NCI-H1105 (cell line): Measurements from ENCODE around the gene FSD1L.
"Not testable (repeated sequence)": the region's sequence is repeated elsewhere in the genome, so short reads cannot be mapped to it uniquely, and the experiment has no call there.

Source experiments
- DNase-seq: peaks from one replicate; lab custom pipeline; 2025; lab: John Stamatoyannopoulos, UW

Gene FSD1L

GRCh38 chr9:105485131-105485530 lies 37.3 kb downstream of the FSD1L start:
- DNase-seq, result no peak

- DNase-seq, result no peak
These were observed 49.0 kb downstream of the FSD1L start for GRCh38 chr9:105496826-105497225.

GRCh38 chr9:105497704-105498103 lies 49.9 kb downstream of the FSD1L start:
- no peak for DNase-seq

GRCh38 chr9:105500108-105500766 lies 52.4 kb downstream of the FSD1L start:
- DNase-seq, result no peak

GRCh38 chr9:105501414-105501813 lies 53.6 kb downstream of the FSD1L start:
- DNase-seq, result no peak

GRCh38 chr9:105502276-105502675 lies 54.4 kb downstream of the FSD1L start:
- no peak for DNase-seq

- no peak for DNase-seq
These were observed 56.0 kb downstream of the FSD1L start for GRCh38 chr9:105503881-105504280.

GRCh38 chr9:105507096-105507790 lies 59.4 kb downstream of the FSD1L start:
- no peak for DNase-seq

GRCh38 chr9:105508530-105508929 lies 60.7 kb downstream of the FSD1L start:
- no peak for DNase-seq

GRCh38 chr9:105510024-105510423 lies 62.2 kb downstream of the FSD1L start:
- no peak for DNase-seq

GRCh38 chr9:105511446-105511845 lies 63.6 kb downstream of the FSD1L start:
- DNase-seq, result no peak

GRCh38 chr9:105515811-105516413 lies 68.1 kb downstream of the FSD1L start:
- no peak for DNase-seq

- not testable (repeated sequence) for DNase-seq
These were observed 72.0 kb downstream of the FSD1L start for GRCh38 chr9:105519710-105520369.

GRCh38 chr9:105520992-105521391 lies 73.2 kb downstream of the FSD1L start:
- not testable (repeated sequence) for DNase-seq

GRCh38 chr9:105522618-105523385 lies 75.0 kb downstream of the FSD1L start:
- not testable (repeated sequence) for DNase-seq

- no peak for DNase-seq
These were observed 83.7 kb downstream of the FSD1L start for GRCh38 chr9:105531530-105531929.

GRCh38 chr9:105535920-105536668 lies 88.3 kb downstream of the FSD1L start:
- DNase-seq, result no peak

- no peak for DNase-seq
These were observed 91.6 kb downstream of the FSD1L start for GRCh38 chr9:105539452-105539851.

GRCh38 chr9:105541838-105542237 lies 94.0 kb downstream of the FSD1L start:
- DNase-seq, result no peak

- DNase-seq, result no peak
These were observed 106.2 kb downstream of the FSD1L start for GRCh38 chr9:105554042-105554441.
